Tongue (tissue), 2 donors: ENCODE results near the gene HGF. TPM values are rescaled to one million over a fixed set of nuclear protein-coding genes. Genes with fewer than 3 reads are reported as not detected.
"Not testable (repeated sequence)": the region's sequence is repeated elsewhere in the genome, so short reads cannot be mapped to it uniquely, and the experiment has no call there.

Experiments
- DNase-seq: peaks from one replicate; pipeline ENCODE4 v3.0.0-alpha.2; 2015
- total RNA-seq: library from RNA; depleted of rRNA; stranded (reverse); fragments of >200 nt; gene quantifications from one replicate; pipeline ENCODE4 v1.2.3, GENCODE V29; 2014

HGF gene
- total RNA-seq, 1 donor from 2014 or later: 10.2 TPM

DNA sequence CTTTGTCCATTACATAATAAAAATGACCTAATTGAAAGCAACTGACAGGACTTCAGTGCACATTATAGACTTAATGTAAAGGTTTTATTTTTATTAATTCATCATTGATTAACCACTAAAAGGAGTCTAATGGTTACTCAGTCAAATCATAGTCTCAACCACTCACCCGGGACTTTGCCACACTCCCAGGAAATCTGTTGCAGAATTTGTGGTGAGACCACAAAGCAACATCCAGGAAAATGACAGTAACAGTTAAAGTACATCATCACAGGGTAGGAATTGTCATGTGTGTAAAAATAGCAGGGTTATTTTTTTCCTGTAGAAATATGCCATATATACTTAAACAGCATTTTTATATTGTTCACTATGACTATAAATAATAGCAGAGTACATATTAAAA, 6.3 kb upstream of the HGF start:
- DNase-seq: no peak

DNA sequence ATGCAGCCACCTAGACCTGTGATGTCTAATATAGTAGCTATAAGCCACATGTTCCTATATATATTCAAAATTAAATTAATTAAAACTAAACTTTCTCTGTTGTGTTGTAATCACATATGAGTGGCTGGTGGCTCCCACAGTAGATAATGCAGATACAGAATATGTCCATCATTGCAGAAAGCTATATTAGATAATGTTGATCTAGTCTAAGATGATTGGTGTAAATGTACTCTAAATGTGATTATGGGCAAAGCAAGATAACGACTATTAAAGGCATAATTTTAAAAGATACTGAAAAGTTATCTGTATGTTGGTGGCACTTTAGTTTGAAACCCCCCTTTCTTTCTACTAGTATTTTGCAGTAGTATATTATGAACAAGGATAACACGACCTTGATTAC, 5.7 kb upstream of the HGF start:
- DNase-seq: no peak

DNA sequence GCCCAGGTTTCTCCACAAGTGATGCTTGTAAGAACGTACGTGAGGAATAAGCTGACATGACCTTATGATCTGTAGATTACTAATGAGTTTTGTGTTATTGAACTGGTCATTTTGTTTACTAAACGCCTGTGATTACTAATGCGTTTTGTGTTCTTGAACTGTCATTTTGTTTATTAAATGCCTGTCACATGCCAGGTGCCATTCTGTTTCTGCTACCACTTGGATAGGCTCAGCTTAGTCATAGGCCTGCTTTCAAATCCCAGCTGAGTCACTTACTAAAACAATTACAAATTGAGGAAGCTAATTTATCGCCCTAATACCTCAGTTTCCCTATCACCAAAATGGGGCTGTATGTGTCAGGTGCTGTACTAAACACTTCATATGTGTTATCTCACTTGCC, 4.7 kb upstream of the HGF start:
- no peak for DNase-seq

- DNase-seq: peak; percentile 30
Observed at GRCh38 chr7:81770728-81771223, 929 bp upstream of the HGF start.

DNA sequence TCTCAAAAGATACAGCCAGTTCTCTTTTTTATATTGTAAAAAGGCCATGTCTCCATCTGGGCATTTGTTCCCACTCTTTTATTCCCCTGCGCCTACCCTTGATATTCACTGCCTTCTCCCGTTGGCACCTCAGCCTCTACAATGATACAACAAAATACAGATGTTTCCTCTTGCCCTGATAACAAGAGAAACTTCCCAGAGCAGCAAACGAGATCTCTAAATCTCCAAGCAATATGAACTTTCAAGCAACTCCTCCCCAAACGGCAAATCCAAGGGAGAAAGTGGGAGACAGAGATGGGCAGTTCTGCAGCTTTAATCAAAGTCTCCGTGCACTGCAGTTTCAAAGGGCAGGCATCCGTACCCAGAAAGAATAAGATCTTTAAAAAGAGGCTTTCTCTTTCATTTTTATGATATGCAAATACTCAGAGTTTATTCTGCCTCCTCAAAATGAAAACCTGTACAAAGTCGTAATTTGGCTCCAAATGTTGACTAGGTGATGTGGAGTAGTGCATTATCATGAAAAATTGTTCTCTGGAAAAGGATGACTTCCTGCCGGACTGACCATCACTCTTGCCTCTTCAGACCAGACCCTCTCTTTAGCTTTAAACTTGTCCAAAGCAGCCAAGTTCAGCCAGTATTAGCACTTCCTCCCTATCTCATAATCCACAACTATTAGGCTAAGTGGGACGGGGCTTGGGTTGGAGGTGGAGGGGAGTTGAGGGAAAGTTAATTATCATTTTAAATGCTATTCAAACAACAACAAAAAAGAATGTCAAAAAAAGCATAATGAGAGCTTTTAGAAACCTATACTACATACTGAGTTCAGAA, 682 bp downstream of the HGF start:
- no peak for DNase-seq

GRCh38 chr7:81767926-81768325, 1.9 kb downstream of the HGF start:
- peak; percentile 38 for DNase-seq

GRCh38 chr7:81761821-81762220, 8.0 kb downstream of the HGF start:
- no peak for DNase-seq

DNA sequence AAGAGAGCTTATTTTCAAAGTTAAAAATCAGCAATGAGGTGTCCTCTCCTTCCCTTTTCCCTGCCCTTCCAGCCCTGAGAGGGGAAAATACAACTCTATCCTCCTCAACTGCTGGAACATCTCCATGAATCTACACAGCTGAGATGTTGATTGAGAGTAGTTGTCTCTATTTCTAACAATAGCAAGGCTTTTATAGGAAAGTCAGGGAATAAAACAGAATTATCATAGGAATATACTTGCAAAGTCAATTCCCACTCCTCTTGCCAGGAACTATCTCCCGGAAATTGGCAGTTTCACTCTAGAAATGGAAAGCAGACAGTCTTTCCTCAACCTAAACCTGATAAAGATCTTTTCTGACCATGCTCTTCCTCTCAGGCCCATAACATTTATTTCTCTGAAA, 8.8 kb downstream of the HGF start:
- no peak for DNase-seq

DNA sequence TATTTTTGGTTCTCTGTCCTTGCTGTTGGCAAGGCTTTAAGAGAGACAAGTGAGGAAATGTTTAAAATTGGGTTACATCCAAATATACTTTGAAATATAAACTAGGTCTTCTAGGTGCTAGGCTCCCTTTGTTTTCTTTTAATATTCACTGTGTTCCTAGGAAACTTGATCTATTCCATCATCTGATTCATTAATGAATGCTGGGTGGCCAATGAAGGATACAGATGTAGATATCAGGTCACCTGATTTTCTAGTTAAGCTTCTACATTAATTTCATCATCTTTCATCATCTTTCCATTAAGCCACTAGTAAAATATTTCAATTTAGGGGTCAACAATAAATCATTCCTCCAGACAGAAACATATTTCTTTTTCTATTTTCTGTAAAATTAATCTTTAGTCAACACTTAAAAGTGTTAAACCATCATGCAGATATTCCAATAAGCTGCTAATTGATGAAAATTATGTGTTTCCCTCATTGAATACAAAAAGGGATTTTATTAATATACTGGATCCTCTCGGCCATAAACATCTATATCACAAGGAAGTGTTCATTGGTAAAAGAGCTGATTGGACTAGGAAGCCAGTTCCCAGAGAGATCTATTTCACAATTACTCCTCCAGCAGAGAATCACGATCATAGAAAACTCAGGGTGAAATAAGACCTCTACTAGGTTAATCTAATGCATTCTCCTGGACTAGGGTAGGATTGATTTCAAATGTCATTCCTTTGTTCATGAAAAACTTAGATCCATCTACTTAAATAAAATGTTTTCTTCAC, 14.7 kb downstream of the HGF start:
- no peak for DNase-seq

DNA sequence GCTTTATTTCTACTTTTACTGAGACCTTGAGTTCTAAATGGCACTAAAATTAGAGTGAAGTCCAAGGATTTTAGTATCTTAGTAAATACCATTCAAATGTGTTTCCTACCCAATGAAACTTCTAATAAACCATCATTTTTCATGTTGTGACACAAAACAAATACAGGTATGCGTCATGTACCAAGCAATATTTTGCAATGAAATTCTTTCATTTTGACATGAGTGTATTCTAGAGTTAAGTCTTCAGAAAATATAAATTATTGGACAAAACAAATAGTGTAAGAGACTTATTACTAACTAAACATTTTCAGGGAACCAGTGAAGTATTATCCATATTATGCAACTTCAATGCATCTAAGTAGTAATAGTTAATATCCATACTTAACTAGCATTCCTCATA, 16.5 kb downstream of the HGF start:
- no peak for DNase-seq

DNA sequence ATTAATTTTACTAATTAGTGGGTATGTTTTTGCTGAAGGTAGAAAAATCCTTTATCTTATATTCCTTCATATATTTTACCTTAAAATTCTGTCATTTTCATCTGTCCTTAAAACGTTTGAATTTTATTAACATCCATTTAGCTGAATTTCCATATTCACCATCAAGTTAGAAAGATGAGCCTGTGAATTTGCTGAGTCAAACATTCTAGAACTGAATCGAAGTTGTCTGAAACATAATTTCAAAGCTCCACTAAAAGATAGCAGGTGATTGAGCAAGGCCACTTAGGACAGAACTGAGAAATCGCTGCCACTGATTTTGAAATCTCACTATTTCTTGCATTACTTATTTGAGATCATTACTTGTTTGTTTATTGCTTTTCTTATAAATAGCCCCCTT, 17.5 kb downstream of the HGF start:
- DNase-seq: no peak

- DNase-seq: no peak
Observed at GRCh38 chr7:81751619-81752317, 18.1 kb downstream of the HGF start.

DNA sequence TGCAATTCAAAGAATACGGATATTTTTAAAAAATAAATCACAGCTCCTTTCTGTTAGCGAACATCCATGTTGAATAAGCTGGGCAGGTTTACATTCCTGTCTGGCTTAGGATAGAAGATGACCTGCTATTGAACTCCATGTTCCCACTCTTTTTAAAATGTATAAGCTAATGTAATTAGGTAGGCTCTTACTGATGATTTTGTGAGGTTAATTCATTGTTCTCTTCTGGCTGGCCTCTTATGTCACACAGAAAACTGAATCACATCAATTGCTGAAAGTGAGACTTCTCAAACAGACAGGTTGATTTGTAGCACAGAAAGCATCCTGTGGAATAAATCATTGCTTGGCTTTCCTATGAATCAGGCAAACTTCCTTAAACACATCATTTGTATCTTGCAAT, 24.2 kb downstream of the HGF start:
- DNase-seq: no peak

DNA sequence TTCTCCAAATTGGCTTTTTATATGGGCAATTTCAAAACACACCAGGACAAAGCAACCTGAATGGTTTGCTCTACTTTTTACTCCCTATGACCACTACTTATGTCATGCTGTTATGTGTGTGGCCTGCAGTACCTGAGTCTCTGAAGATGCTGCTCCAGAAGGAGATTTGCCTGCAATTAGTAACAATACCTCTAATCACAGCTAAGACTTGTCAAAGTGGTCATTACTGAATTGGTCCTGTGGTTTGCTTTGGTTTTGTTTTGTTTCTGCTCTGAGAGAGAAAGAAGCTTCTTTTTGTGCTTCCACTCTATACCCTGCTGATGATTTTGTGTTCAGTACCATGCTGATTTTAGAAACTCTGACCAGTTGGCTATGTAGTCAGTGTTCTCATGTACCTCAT, 25.5 kb downstream of the HGF start:
- DNase-seq: no peak

DNA sequence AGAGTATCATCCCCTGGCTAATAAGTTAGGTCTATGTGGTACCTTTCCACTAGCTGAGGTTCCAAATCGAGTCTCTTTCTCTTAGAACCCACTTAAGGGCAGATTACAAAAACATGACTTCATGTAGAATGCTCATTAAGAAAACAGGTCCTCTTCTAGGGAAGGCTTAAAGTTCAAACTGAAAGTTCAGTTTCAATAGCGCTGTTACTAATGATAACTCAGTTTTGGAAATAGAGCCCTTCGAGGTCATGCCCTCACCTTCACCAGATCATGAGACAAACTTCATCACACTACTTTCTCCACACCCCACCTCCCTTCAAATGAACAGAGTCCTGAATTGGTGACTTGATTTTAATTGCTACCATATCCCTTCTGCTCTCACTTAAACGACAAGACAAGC, 26.2 kb downstream of the HGF start:
- no peak for DNase-seq

GRCh38 chr7:81743201-81743600, 26.6 kb downstream of the HGF start:
- DNase-seq: no peak

DNA sequence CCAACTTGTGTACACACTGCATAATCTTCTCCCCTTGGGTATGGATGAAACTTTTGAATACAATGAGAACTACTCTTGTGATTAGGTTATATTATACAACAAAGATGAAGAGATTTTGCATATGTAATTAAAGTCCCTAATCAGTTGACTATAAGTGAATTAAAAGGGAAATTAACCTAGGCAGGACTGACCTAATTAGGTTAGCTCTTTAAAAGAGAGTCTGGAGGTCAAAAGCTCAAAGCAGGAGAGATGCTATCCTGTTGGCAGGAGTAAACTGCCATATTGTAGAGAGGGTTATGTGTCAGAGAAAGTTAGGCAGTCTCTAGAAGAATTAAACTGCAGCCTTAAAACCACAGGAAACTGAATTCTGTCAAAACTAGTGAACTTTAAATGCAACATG, 29.4 kb downstream of the HGF start:
- DNase-seq: no peak

DNA sequence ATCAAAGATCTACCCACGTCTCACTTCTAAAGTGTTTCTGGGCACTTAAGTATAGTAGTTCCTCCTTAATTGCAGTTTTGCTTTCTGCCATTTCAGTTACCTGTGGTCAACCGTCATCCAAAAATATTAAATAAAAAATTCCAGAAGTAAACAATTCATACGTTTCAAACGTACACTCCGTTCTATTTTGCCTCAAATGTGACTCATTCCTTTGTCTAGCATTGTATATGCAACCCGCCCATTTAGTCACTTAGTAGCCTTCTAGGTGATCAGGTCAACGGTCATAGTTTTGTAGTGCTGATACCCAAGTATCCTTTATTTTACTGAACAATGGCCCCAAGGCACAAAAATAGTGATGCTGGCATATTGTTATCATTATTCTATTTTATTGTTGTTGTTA, 33.8 kb downstream of the HGF start:
- no peak for DNase-seq

GRCh38 chr7:81725812-81726127, 44.1 kb downstream of the HGF start:
- peak; percentile 37 for DNase-seq

DNA sequence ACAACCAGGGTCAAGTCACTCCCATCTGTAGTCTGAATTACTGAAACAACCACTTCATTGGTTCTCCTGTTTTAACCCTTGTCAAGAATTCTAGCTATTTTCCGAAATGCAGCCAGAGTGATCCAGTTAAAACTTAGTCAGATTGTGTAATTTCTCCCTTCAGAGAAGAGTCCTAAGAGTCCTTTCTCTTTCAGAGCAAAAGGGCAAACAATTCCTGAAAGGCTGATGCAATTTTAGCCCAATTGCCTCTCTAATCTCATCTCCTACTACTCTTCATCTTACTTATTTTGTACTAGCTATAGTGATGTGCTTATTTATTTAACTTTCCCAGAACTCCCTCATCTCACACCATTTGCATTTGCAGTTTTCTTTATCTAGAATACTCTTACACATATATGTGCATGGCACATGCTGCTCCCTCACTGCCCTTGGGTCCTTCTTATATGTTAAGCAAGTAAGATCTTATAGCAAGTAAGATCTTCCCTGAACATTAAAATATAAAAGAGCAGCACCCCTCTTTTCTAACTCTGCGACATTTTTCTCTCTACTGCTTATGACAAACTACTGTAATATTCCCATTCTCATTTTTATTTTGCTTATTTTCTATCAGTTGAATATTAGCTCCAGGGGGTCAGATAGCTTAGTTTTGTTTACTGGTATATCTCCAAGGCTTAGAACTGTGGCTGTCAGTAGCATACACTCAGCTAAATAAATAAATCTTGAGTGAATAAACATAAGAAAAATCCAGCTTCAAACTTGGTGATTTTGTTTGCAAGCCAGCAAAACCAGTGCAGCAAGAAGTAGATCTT, 44.6 kb downstream of the HGF start:
- DNase-seq: no peak

DNA sequence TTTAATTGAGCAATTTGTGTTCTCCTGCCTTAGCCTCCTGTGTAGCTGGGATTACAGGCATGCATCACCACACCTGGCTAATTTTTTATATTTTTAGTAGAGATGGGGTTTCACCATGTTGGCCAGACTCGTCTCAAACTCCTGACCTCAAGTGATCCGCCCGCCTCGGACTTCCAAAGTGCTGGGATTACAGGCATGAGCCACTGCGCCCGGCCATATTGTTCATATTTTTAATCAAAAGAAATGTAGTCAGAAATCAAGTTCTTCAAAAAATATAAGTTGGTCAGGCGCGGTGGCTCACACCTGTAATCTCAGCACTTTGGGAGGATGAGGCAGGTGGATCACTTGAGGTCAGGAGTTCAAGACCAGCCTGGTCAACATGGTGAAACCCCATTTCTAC, 47.6 kb downstream of the HGF start:
- not testable (repeated sequence) for DNase-seq

DNA sequence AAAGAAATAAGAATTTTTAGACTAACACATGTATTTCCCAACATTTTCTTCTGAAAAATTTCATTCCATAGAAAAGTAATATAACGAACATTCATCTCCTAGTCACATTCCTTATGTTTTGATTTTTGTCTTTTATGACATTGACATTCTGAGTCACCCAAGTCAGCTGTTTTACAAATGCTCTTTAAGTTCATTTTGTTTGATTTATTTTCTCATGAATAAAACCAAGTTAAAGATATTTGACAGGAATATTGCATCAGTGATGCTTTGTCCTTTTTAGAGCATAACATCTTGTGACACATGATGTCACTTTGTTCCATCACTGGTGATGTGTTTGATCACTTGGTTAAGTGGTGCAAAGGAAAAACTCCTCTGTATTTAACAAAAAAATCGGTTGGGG, 48.4 kb downstream of the HGF start:
- no peak for DNase-seq
